HCT116 (cell line): ENCODE results near the gene MATK. TPM values are rescaled to one million over a fixed set of nuclear protein-coding genes. Genes with fewer than 3 reads are reported as not detected.

Experiments used
- ATAC-seq: fragments of 200-7000 bp; cut with Tn5 transposase; 2 replicates; pipeline ENCODE4 v1.9.1; 2020; ENCODE audit warnings: mild to moderate bottlenecking, moderate library complexity
- BruUV-seq: library from RNA; stranded (reverse); fragments of 400-500 nt; replicated peaks from 2 replicates; lab custom pipeline; 2021; lab: Mats Ljungman, UMichigan
- CTCF ChIA-PET: fragments of 300-600 bp; sonication (Branson Sonifier 250); formaldehyde crosslinking; loops from one replicate; lab custom pipeline; 2021; ENCODE audit warnings: antibody characterized with exemption; lab: Charles Lee
- POLR2A ChIA-PET: fragments of 300-600, 350-600 bp; sonication (Branson Sonifier 250); formaldehyde crosslinking; loops from one replicate; lab custom pipeline; 2021; ENCODE audit warnings: antibody characterized with exemption; lab: Charles Lee
- RAD21 ChIA-PET, 2 experiments: fragments of 300-600 bp; sonication (Branson Sonifier 250); formaldehyde crosslinking; loops; one replicate each; lab custom pipeline; 2023; ENCODE audit warnings: low total read pairs in 2 of 2; ENCODE audit not compliant: uncharacterized antibody in 2 of 2, unreplicated experiment in 2 of 2, low non-redundant PET in 1 of 2; lab: Charles Lee
- DNase-seq: peaks from one replicate; pipeline ENCODE4 v3.0.0-alpha.2; 2010; ENCODE audit warnings: low read depth, low spot score
- H2AFZ ChIP-seq: fragments of 200-600 bp; shearing (Covaris generic), sonication (generic); 2 replicates; pipeline ENCODE4 v1.6.1; 2017; ENCODE audit warnings: low read depth, mixed run types, mixed read lengths, antibody characterized with exemption, low read length; ENCODE audit not compliant: poor library complexity, severe bottlenecking
- H3K27ac ChIP-seq: 2 replicates; pipeline ENCODE4 v1.5.1; 2012; ENCODE audit warnings: low read depth, low read length
- H3K27me3 ChIP-seq: fragments of 200-600 bp; sonication (generic); 2 replicates; pipeline ENCODE4 v1.6.1; 2016; ENCODE audit warnings: mixed run types, low read length, mixed read lengths; ENCODE audit not compliant: insufficient read depth
- H3K36me3 ChIP-seq, 2 experiments: fragments of 200-500 bp in 1 of 2; fragments of 200-600 bp in 1 of 2; sonication (Bioruptor generic) in 1 of 2; sonication (generic) in 1 of 2; 2 replicates each; pipeline versions ENCODE4 v1.5.1 to v1.6.1; 2014 to 2016; ENCODE audit warnings: low read length in 2 of 2, inconsistent platforms in 1 of 2, mixed read lengths in 1 of 2, mixed run types in 1 of 2; ENCODE audit not compliant: insufficient read depth in 2 of 2, control insufficient read depth in 1 of 2
- H3K4me1 ChIP-seq, 2 experiments: fragments of 200-600 bp in 1 of 2; sonication (generic) in 1 of 2; 2 replicates each; pipeline versions ENCODE4 v1.5.1 to v1.6.1; 2012 to 2017; ENCODE audit warnings: low read length in 2 of 2, inconsistent platforms in 1 of 2, mild to moderate bottlenecking in 1 of 2, mixed read lengths in 1 of 2, mixed run types in 1 of 2, moderate library complexity in 1 of 2; ENCODE audit not compliant: insufficient read depth in 2 of 2, control insufficient read depth in 1 of 2
- H3K4me2 ChIP-seq: fragments of 200-600 bp; sonication (generic); 2 replicates; pipeline ENCODE4 v1.6.1; 2017; ENCODE audit warnings: mixed run types, low read length, mixed read lengths
- H3K4me3 ChIP-seq, 2 experiments: fragments of 200-600 bp in 1 of 2; sonication (generic) in 1 of 2; replicated peaks in 1 of 2; 2 replicates each; pipeline ENCODE4 v1.5.1; 2011 to 2016; ENCODE audit warnings: low read length in 2 of 2, control low read depth in 1 of 2, low read depth in 1 of 2, mild to moderate bottlenecking in 1 of 2, mixed read lengths in 1 of 2, mixed run types in 1 of 2
- H3K79me2 ChIP-seq: fragments of 200-600 bp; sonication (generic); 2 replicates; pipeline ENCODE4 v1.6.1; 2017; ENCODE audit warnings: mild to moderate bottlenecking, mixed run types, low read length, moderate library complexity, mixed read lengths; ENCODE audit not compliant: insufficient read depth
- H3K9ac ChIP-seq: fragments of 200-600 bp; sonication (generic); 2 replicates; pipeline ENCODE4 v1.6.1; 2016; ENCODE audit warnings: low read length, mixed read lengths
- H3K9me2 ChIP-seq: fragments of 200-600 bp; sonication (generic), shearing (Covaris generic); 2 replicates; pipeline ENCODE4 v1.6.1; 2017; ENCODE audit warnings: mixed run types, mild to moderate bottlenecking, moderate library complexity; ENCODE audit not compliant: insufficient read depth
- H3K9me3 ChIP-seq, 2 experiments: fragments of 200-500 bp in 1 of 2; fragments of 200-600 bp in 1 of 2; sonication (Bioruptor generic) in 1 of 2; sonication (generic) in 1 of 2; 2 replicates each; pipeline ENCODE4 v1.6.1; 2014 to 2017; ENCODE audit warnings: low read length in 2 of 2, mixed read lengths in 2 of 2, inconsistent platforms in 1 of 2, low read depth in 1 of 2, mild to moderate bottlenecking in 1 of 2, mixed run types in 1 of 2, moderate library complexity in 1 of 2; ENCODE audit not compliant: control insufficient read depth in 1 of 2, insufficient read depth in 1 of 2
- H4K20me1 ChIP-seq: fragments of 200-600 bp; sonication (generic), shearing (Covaris generic); 2 replicates; pipeline ENCODE4 v1.6.1; 2017; ENCODE audit warnings: mixed run types, mild to moderate bottlenecking, moderate library complexity; ENCODE audit not compliant: insufficient read depth
- ATF3 ChIP-seq: IDR thresholded peaks from 2 replicates; pipeline ENCODE4 v1.6.1; 2012
- CBX3 ChIP-seq: IDR thresholded peaks from 2 replicates; pipeline ENCODE4 v1.6.1; 2012; ENCODE audit warnings: low read depth
- CTCF ChIP-seq, 3 experiments: fragments of 200-600 bp in 1 of 3; sonication (generic) in 1 of 3; IDR thresholded peaks in 2 of 3; conservative IDR thresholded peaks in 1 of 3; 2 replicates each; pipeline ENCODE4 v1.5.1; 2012 to 2017; ENCODE audit warnings: low read depth in 2 of 3, low read length in 2 of 3, antibody characterized with exemption in 1 of 3, borderline replicate concordance in 1 of 3, control low read depth in 1 of 3, mild to moderate bottlenecking in 1 of 3, mixed read lengths in 1 of 3, mixed run types in 1 of 3, moderate library complexity in 1 of 3; ENCODE audit not compliant: insufficient read depth in 1 of 3
- ELF1 ChIP-seq: IDR thresholded peaks from 2 replicates; pipeline ENCODE4 v1.6.1; 2012; ENCODE audit warnings: low read depth, borderline replicate concordance
- EZH2 ChIP-seq: fragments of 200-600 bp; sonication (generic); IDR thresholded peaks from 2 replicates; pipeline ENCODE4 v1.6.1; 2017; ENCODE audit warnings: antibody characterized with exemption, mixed run types
- EZH2phosphoT487 ChIP-seq: fragments of 200-600 bp; IDR thresholded peaks from 2 replicates; pipeline ENCODE4 v1.6.1; 2018; ENCODE audit warnings: antibody characterized with exemption, borderline replicate concordance
- JUND ChIP-seq: IDR thresholded peaks from 2 replicates; pipeline ENCODE4 v1.6.1; 2012
- MAX ChIP-seq: IDR thresholded peaks from 2 replicates; pipeline ENCODE4 v1.6.1; 2012
- POLR2AphosphoS5 ChIP-seq: IDR thresholded peaks from 2 replicates; pipeline ENCODE4 v1.6.1; 2011; ENCODE audit warnings: mild to moderate bottlenecking, low read depth, low read length, moderate library complexity
- RAD21 ChIP-seq: IDR thresholded peaks from 2 replicates; pipeline ENCODE4 v1.6.1; 2012; ENCODE audit warnings: low read depth, mild to moderate bottlenecking
- REST ChIP-seq: IDR thresholded peaks from 2 replicates; pipeline ENCODE4 v1.6.1; 2012; ENCODE audit warnings: low read depth
- SIN3A ChIP-seq: IDR thresholded peaks from 2 replicates; pipeline ENCODE4 v1.6.1; 2012; ENCODE audit warnings: low read depth
- SRF ChIP-seq: IDR thresholded peaks from 2 replicates; pipeline ENCODE4 v1.6.1; 2012; ENCODE audit warnings: low read depth
- TCF7L2 ChIP-seq: IDR thresholded peaks from 2 replicates; pipeline ENCODE4 v1.7.0; 2011; ENCODE audit warnings: borderline replicate concordance, inconsistent platforms; ENCODE audit not compliant: insufficient read depth, insufficient read length; ENCODE audit errors: extremely low read depth
- YY1 ChIP-seq: IDR thresholded peaks from 2 replicates; pipeline ENCODE4 v1.6.1; 2011; ENCODE audit warnings: low read length, low read depth, moderate library complexity, mild to moderate bottlenecking; ENCODE audit not compliant: insufficient replicate concordance; ENCODE audit errors: extremely low read depth
- ZNF274 ChIP-seq: fragments of 200-500 bp; sonication (Bioruptor generic); IDR thresholded peaks from 2 replicates; pipeline ENCODE4 v1.6.1; 2014; ENCODE audit warnings: mild to moderate bottlenecking, low read depth, low read length, inconsistent platforms
- intact Hi-C: fragments of 100-400 bp; cut with micrococcal nuclease; formaldehyde crosslinking; loops from 2 replicates; pipeline ENCODE4 v1.10.0; 2022
- total RNA-seq: library from RNA; stranded (reverse); gene quantifications from one replicate; pipeline ENCODE4 v1.2.1, GENCODE V29; 2021; ENCODE audit not compliant: unreplicated experiment

The MATK gene
- total RNA-seq, 1 experiment from 2014 or later = not detected

- Histone ChIP-seq H3K27ac (no peak overlapping the region), H3K9me3 (no peaks in the 10 kb centered on the region), H3K79me2 (no peaks in the 10 kb centered on the region), H3K9ac (no peak overlapping the region), H3K9me2 (no peaks in the 10 kb centered on the region), H2AFZ (no peak overlapping the region), H3K36me3 (0 out of 4 replicates have a peak, but pooled peaks cover 0 to 3% of the 10 kb centered on the region in 2 experiments), H3K27me3 (no peaks in the 10 kb centered on the region), H3K4me1 (no peaks in the 10 kb centered on the region), H4K20me1 (no peaks in the 10 kb centered on the region), H3K4me2 (no peak overlapping the region), H3K4me3 (no peak overlapping the region)
- CTCF ChIA-PET = no interaction called here
- RAD21 ChIA-PET = no interaction called here
- DNase-seq (no peak), ATAC-seq (no peak)
- no peak for TF ChIP-seq POLR2AphosphoS5
- TF ChIP-seq SIN3A = no peak
- TF ChIP-seq RAD21 = no peak
- no peak for TF ChIP-seq YY1
- TF ChIP-seq CBX3 = no peak
- TF ChIP-seq REST = no peak
- no peak for TF ChIP-seq MAX
- TF ChIP-seq EZH2phosphoT487 = no peak
- TF ChIP-seq ELF1 = no peak
- no peak for TF ChIP-seq CTCF (IDR thresholded peaks at IDR 0.05 in 2 of 3, conservative IDR thresholded peaks at IDR 0.05 in 1 of 3; ENCODE audit: borderline replicate concordance in 1 of 3, insufficient read depth in 1 of 3, low read depth in 2 of 3, low read length in 2 of 3)
- TF ChIP-seq ZNF274 = no peak
- no peak for TF ChIP-seq JUND
- TF ChIP-seq EZH2 = no peak
- TF ChIP-seq TCF7L2 = no peak
- TF ChIP-seq SRF = no peak
- no peak for TF ChIP-seq ATF3
- intact Hi-C loops = no loop called here
- POLR2A ChIA-PET = no interaction called here
- no TSS peak for BruUV-seq
Observed at GRCh38 chr19:3745363-3746045, 40.7 kb downstream of the MATK start.
